GM12891 (cell line): ENCODE results near the gene KLHL11.

Source experiments
- PAX5 ChIP-seq: IDR thresholded peaks from 2 replicates; pipeline ENCODE4 v1.6.1; 2011; ENCODE audit warnings: low read length, moderate library complexity, mild to moderate bottlenecking; ENCODE audit not compliant: insufficient read depth, severe bottlenecking
- POLR2A ChIP-seq: IDR thresholded peaks from 2 replicates; pipeline ENCODE4 v1.6.1; 2011; ENCODE audit warnings: low read depth, low read length, control low read depth
- POLR2AphosphoS5 ChIP-seq: IDR thresholded peaks from 2 replicates; pipeline ENCODE4 v1.6.1; 2011; ENCODE audit warnings: low read depth, low read length, control low read depth
- POU2F2 ChIP-seq: IDR thresholded peaks from 2 replicates; pipeline ENCODE4 v1.6.1; 2011; ENCODE audit warnings: low read depth, mild to moderate bottlenecking, control low read depth, low read length, moderate library complexity
- SPI1 ChIP-seq: IDR thresholded peaks from 2 replicates; pipeline ENCODE4 v1.6.1; 2011; ENCODE audit warnings: low read depth, low read length, control low read depth
- TAF1 ChIP-seq: IDR thresholded peaks from 2 replicates; pipeline ENCODE4 v1.6.1; 2011; ENCODE audit warnings: low read depth, low read length, control low read depth

- TF ChIP-seq POLR2A: no peak
- TF ChIP-seq POLR2AphosphoS5: no peak
- no peak for TF ChIP-seq SPI1
- TF ChIP-seq TAF1: no peak
- no peak for TF ChIP-seq PAX5
- TF ChIP-seq POU2F2: no peak
Observed at GRCh38 chr17:41835800-41836549, 29.2 kb downstream of the KLHL11 start, which contains the start of gene NT5C3B.
